Keratinocyte (primary cell): ENCODE results near the gene ZSCAN5B. TPM values are rescaled to one million over a fixed set of nuclear protein-coding genes. Genes with fewer than 3 reads are reported as not detected.

Source experiments
- DNase-seq: peaks from one replicate; pipeline ENCODE4 v3.0.0-alpha.2; 2011; ENCODE audit warnings: low read depth, missing footprints, low spot score
- FAIRE-seq: peaks from 2 replicates; lab custom pipeline; 2011; peaks lifted over from hg19 to GRCh38; lab: Jason Lieb, UNC
- H2AFZ ChIP-seq: 2 replicates; pipeline ENCODE4 v1.6.0; 2012; ENCODE audit warnings: low read length, control low read depth, inconsistent platforms; ENCODE audit not compliant: control insufficient read depth
- H3K27ac ChIP-seq: 2 replicates; pipeline ENCODE4 v1.5.1; 2011; ENCODE audit warnings: low read length; ENCODE audit not compliant: control insufficient read depth, insufficient read depth
- H3K27me3 ChIP-seq: 3 replicates; pipeline ENCODE4 v1.6.0; 2011; ENCODE audit warnings: low read length; ENCODE audit not compliant: control insufficient read depth, insufficient read depth; ENCODE audit errors: extremely low read depth
- H3K36me3 ChIP-seq, 2 experiments: 2 replicates in 1 of 2; 3 replicates in 1 of 2; pipeline ENCODE4 v1.5.1; 2011; ENCODE audit warnings: low read length in 2 of 2, mild to moderate bottlenecking in 1 of 2; ENCODE audit not compliant: control insufficient read depth in 2 of 2, insufficient read depth in 2 of 2; ENCODE audit errors: extremely low read depth in 1 of 2
- H3K4me1 ChIP-seq: 3 replicates; pipeline ENCODE4 v1.5.1; 2011; ENCODE audit warnings: low read length; ENCODE audit not compliant: control insufficient read depth, insufficient read depth; ENCODE audit errors: extremely low read depth
- H3K4me2 ChIP-seq: 3 replicates; pipeline ENCODE4 v1.6.0; 2011; ENCODE audit warnings: low read depth, low read length; ENCODE audit not compliant: control insufficient read depth, insufficient read depth; ENCODE audit errors: extremely low read depth
- H3K4me3 ChIP-seq, 3 experiments: fragments of 200-600 bp in 1 of 3; sonication (generic) in 1 of 3; 2 replicates in 2 of 3; 3 replicates in 1 of 3; pipeline ENCODE4 v1.5.1; 2011 to 2016; ENCODE audit warnings: low read length in 3 of 3, mild to moderate bottlenecking in 3 of 3, control low read depth in 2 of 3, inconsistent platforms in 1 of 3, low read depth in 1 of 3, mixed read lengths in 1 of 3, mixed run types in 1 of 3, moderate library complexity in 1 of 3; ENCODE audit not compliant: control insufficient read depth in 2 of 3, insufficient read depth in 2 of 3; ENCODE audit errors: extremely low read depth in 1 of 3
- H3K79me2 ChIP-seq: 2 replicates; pipeline ENCODE4 v1.6.0; 2012; ENCODE audit warnings: low read length; ENCODE audit not compliant: control insufficient read depth, insufficient read depth
- H3K9ac ChIP-seq: 3 replicates; pipeline ENCODE4 v1.6.0; 2011; ENCODE audit warnings: low read length; ENCODE audit not compliant: control insufficient read depth, insufficient read depth; ENCODE audit errors: extremely low read depth
- H3K9me1 ChIP-seq: 3 replicates; pipeline ENCODE4 v1.6.0; 2011; ENCODE audit warnings: low read length; ENCODE audit not compliant: control insufficient read depth, insufficient read depth; ENCODE audit errors: extremely low read depth
- H3K9me3 ChIP-seq: 2 replicates; pipeline ENCODE4 v1.5.1; 2012; ENCODE audit warnings: low read depth, low read length; ENCODE audit not compliant: control insufficient read depth
- H4K20me1 ChIP-seq: 3 replicates; pipeline ENCODE4 v1.6.0; 2011; ENCODE audit warnings: low read length; ENCODE audit not compliant: control insufficient read depth, insufficient read depth; ENCODE audit errors: extremely low read depth
- EZH2 ChIP-seq: IDR thresholded peaks from one replicate; pipeline ENCODE4 v1.6.1; 2012; ENCODE audit warnings: inconsistent platforms, mild to moderate bottlenecking, low read length, moderate library complexity
- dilution Hi-C: fragments of 300-500 bp; cut with MboI; formaldehyde crosslinking; loops from one replicate; pipeline ENCODE4 v1.7.0; 2020; ENCODE audit warnings: low sequenced_read_pairs; ENCODE audit not compliant: extremely low pct_ligation_motif_present
- polyA plus RNA-seq, 5 experiments: library from polyadenylated mRNA; depleted of rRNA in 3 of 5; stranded (reverse) in 3 of 5; stranded (forward) in 1 of 5; unstranded in 1 of 5; fragments of >200 nt; gene quantifications; 1 replicate in 1 of 5; 2 replicates in 3 of 5; 3 replicates in 1 of 5; pipeline versions ENCODE4 v1.2.1 to v1.2.3, GENCODE V29; 2011 to 2012; ENCODE audit warnings: missing spikeins in 2 of 5, low read depth in 1 of 5, low replicate concordance in 1 of 5
- TF ChIP-seq, protein P1 (sequence below), 3 experiments: IDR thresholded peaks in 1 of 3; conservative IDR thresholded peaks in 1 of 3; optimal IDR thresholded peaks in 1 of 3; 2 replicates in 2 of 3; 3 replicates in 1 of 3; pipeline versions ENCODE3 to v1.5.1; 2011; ENCODE audit warnings: low read length in 3 of 3, mild to moderate bottlenecking in 3 of 3, moderate library complexity in 2 of 3, control low read depth in 1 of 3, inconsistent platforms in 1 of 3; ENCODE audit not compliant: insufficient read depth in 2 of 3; ENCODE audit errors: extremely low read depth in 1 of 3

Gene ZSCAN5B
- polyA plus RNA-seq, 1 donor (not counting 4 experiments of a cell fraction or from before 2014, with no cell fraction given): not detected

DNA sequence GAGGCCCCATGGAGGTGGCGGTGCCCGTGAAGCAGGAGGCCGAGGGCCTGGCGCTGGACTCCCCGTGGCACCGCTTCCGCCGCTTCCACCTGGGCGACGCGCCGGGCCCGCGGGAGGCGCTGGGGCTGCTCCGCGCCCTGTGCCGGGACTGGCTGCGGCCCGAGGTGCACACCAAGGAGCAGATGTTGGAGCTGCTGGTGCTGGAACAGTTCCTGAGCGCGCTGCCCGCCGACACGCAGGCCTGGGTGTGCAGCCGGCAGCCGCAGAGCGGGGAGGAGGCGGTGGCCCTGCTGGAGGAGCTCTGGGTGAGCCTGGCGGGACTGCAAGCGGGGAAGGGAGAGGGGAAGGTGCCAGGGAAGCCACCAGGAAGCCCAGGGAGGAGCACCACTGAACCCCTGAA lies 50.7 kb downstream of the ZSCAN5B start:
- dilution Hi-C loops: no loop called here
- H3K9me3 ChIP-seq: no peaks in the 10 kb centered on the region
- H3K27ac ChIP-seq: no peak overlapping the region
- no peak overlapping the region for H3K9ac ChIP-seq
- H3K4me3 ChIP-seq: no peak overlapping the region
- peaks cover 33% of the 10 kb centered on the region for H3K79me2 ChIP-seq
- no peak overlapping the region for H3K4me2 ChIP-seq
- H3K4me1 ChIP-seq: peaks cover 2% of the 10 kb centered on the region
- TF ChIP-seq, protein P1, sequence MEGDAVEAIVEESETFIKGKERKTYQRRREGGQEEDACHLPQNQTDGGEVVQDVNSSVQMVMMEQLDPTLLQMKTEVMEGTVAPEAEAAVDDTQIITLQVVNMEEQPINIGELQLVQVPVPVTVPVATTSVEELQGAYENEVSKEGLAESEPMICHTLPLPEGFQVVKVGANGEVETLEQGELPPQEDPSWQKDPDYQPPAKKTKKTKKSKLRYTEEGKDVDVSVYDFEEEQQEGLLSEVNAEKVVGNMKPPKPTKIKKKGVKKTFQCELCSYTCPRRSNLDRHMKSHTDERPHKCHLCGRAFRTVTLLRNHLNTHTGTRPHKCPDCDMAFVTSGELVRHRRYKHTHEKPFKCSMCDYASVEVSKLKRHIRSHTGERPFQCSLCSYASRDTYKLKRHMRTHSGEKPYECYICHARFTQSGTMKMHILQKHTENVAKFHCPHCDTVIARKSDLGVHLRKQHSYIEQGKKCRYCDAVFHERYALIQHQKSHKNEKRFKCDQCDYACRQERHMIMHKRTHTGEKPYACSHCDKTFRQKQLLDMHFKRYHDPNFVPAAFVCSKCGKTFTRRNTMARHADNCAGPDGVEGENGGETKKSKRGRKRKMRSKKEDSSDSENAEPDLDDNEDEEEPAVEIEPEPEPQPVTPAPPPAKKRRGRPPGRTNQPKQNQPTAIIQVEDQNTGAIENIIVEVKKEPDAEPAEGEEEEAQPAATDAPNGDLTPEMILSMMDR (optimal IDR thresholded peaks at IDR 0.05 in 1 of 3, IDR thresholded peaks at IDR 0.05 in 1 of 3, conservative IDR thresholded peaks at IDR 0.05 in 1 of 3; ENCODE audit: extremely low read depth in 1 of 3, insufficient read depth in 2 of 3, low read length in 3 of 3): no peak
- no peak for TF ChIP-seq EZH2
- no peaks in the 10 kb centered on the region for H3K27me3 ChIP-seq
- no peaks in the 10 kb centered on the region for H4K20me1 ChIP-seq
- DNase-seq: no peak
- FAIRE-seq: no peak
- H3K9me1 ChIP-seq: no peaks in the 10 kb centered on the region
- H3K36me3 ChIP-seq: peaks cover 9 to 13% of the 10 kb centered on the region in 2 experiments
- no peak overlapping the region for H2AFZ ChIP-seq

DNA sequence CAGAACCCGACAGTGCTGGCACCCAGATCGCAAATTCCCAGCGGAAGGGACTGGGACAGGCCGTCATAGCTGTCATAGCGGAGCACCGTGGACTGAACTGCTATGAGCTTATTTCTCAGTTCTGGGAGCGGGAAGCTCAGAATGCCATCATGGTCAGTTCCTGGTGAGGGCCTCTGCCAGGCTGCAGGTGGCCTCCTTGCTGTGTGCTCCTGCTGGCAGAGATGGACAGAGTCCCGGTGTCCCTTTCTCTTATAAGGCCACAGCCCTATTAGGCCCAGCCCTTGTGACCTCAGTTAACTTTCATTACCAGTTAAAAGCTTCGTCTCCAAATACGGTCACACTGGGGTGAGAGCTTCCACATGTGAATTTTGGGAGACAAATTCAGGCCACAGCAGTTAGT lies 51.9 kb downstream of the ZSCAN5B start:
- H3K4me1 ChIP-seq: peaks cover 6% of the 10 kb centered on the region
- no peak overlapping the region for H3K27ac ChIP-seq
- DNase-seq (no peak), FAIRE-seq (no peak)
- TF ChIP-seq EZH2: no peak
- TF ChIP-seq, protein P1 (optimal IDR thresholded peaks at IDR 0.05 in 1 of 3, IDR thresholded peaks at IDR 0.05 in 1 of 3, conservative IDR thresholded peaks at IDR 0.05 in 1 of 3; ENCODE audit: extremely low read depth in 1 of 3, insufficient read depth in 2 of 3, low read length in 3 of 3): no peak
- no peak overlapping the region for H3K4me2 ChIP-seq
- H3K9me1 ChIP-seq: no peaks in the 10 kb centered on the region
- H3K79me2 ChIP-seq: peaks cover 36% of the 10 kb centered on the region
- dilution Hi-C loops: no loop called here
- no peaks in the 10 kb centered on the region for H4K20me1 ChIP-seq
- H3K36me3 ChIP-seq: peaks cover 9 to 13% of the 10 kb centered on the region in 2 experiments
- no peak overlapping the region for H3K4me3 ChIP-seq
- no peaks in the 10 kb centered on the region for H3K27me3 ChIP-seq
- H3K9ac ChIP-seq: no peak overlapping the region
- no peak overlapping the region for H2AFZ ChIP-seq
- H3K9me3 ChIP-seq: no peaks in the 10 kb centered on the region
